HG03342 (cell line): Measurements from ENCODE around the gene SLC52A1.

Experiments used
- ATAC-seq: cut with Tn5 transposase; IDR thresholded peaks from one replicate; pipeline ENCODE4 v1.9.1; 2021; ENCODE audit warnings: mild to moderate bottlenecking, moderate library complexity; ENCODE audit not compliant: unreplicated experiment

SLC52A1 gene

DNA sequence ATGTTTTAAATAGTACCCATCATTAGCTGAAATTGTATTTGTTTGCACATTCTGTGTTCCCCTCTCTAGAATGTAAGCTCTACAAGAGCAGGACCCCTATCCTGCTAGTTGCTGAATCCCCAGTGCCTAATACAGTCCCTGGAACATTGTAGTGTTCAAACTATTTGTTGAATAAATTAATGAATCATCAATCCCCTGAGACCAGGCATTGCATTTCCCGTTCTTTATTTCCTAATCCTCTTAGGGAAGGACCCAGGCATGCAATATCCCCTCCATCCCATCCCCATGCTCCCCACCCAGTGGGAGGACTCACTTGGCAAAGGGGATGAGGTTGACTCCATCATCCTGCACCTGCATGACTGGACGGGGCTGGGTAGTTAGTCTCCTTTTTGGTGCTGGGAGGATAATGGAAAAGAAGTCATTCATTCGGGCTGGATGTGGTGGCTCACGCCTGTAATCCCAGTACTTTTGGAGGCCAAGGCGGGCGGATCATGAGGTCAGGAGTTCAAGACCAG lies 41.1 kb downstream of the SLC52A1 start:
- ATAC-seq = no peak

DNA sequence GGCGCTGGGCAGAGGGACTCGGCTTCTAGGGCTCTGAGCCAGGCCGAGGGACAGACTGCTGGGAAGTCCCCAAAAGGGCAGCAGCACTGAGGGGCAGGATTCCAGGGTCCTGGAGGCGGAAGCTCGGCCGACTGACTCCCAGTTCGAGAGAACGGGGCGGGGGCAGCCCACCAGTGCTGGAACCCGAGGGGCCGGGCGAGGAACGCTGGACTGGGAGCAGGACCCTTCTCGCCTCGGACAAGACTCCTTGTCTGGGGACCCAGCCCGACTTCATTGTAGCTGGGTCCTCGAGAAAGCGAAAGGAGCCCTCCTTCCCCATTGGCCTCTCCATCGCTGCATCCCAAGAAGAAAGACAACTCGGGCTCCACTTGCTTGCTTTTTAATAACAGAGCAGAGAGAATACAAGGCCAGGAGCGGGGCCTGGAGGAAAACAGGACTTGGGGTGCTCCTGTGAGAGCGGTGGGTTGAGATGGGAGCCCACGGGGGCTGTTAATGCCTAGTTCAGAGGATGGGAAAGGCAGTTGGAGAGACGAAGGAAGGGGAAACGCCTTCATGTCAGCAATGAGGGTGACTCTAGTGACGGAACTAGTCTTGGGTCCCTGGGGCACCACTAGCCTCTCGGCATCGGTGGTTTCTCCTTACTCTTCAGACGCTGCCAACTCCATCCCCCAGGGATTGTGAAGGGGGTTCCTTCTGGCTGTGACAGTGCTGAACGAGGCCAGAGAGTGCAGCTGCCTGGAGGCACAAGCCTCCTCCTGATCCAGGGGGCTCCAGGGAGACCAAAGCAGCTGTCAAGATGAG lies 47.3 kb downstream of the SLC52A1 start:
- no peak for ATAC-seq

DNA sequence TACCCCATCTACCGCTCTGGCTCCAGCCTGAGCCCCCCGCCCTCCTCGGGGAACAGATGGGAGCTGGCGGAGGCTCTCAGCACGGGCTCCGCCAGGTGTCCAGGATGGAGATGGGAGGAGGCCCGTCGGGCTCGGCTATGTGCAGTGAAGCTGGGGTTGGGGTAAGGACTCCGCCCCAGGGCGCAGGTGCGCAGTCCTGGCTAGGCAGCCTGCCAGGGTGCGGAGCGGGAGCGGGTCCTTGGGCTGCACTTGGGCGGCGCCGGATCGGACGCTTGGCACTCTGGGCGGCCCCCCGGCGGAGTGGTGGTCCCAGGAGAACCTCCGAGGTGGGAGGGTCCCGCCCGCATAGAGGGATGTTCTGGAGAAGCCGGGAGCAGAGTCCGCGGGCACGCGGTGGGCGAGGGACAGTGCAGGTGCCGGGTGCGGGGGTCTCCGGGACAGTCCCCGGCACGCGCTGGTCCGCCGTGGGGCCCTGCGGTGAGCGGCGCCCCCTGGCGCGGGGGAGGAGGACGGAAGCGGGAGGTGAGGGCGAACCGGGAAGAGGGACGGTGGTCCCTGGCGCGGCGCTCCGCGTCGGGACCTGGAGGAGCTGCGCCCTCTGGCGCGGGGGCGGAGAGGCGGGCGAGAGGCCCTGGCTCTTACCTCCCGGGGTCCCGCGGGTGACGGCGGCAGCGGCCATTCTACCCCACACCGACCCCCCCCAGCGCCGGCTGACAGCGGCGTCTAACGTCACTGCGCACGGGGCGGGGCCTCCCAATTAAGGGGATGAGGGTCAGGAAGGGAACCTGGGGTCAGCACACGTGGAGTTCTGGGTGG lies 48.1 kb downstream of the SLC52A1 start, which contains the start of gene CAMTA2:
CAMTA2 (minus strand) TSS at position 725 of the 816 bp plus-strand sequence. CDS start 1,453 bp downstream, outside the sequence.
- peak; percentile 59 for ATAC-seq

DNA sequence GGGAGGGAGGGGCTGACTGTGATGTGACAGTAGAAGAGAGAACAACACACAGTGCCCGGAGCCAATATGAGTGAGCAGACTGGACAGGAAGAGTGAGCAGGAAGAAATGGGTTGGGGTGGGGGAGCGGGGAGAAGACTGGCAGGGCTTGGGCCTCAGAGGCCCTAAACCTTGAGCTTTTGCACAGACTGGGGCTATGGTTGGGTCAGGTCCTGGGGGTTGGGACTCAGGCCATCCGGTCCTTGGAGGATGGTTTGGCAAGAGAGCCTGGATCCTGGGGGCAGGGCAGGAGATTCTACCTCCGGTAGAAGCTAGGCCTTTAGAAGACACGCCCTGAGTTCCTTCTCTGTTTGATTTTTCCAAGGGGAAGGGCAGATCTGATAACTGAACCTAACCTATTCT lies 48.8 kb downstream of the SLC52A1 start:
- ATAC-seq = peak; percentile 15
